GM18867 (cell line): Measurements from ENCODE around the gene PHOX2A.
"Not testable (repeated sequence)": the region's sequence is repeated elsewhere in the genome, so short reads cannot be mapped to it uniquely, and the experiment has no call there.

Experiments used
- ATAC-seq: cut with Tn5 transposase; IDR thresholded peaks from one replicate; pipeline ENCODE4 v1.9.1; 2021; ENCODE audit warnings: mild to moderate bottlenecking, moderate library complexity; ENCODE audit not compliant: unreplicated experiment

PHOX2A gene

DNA sequence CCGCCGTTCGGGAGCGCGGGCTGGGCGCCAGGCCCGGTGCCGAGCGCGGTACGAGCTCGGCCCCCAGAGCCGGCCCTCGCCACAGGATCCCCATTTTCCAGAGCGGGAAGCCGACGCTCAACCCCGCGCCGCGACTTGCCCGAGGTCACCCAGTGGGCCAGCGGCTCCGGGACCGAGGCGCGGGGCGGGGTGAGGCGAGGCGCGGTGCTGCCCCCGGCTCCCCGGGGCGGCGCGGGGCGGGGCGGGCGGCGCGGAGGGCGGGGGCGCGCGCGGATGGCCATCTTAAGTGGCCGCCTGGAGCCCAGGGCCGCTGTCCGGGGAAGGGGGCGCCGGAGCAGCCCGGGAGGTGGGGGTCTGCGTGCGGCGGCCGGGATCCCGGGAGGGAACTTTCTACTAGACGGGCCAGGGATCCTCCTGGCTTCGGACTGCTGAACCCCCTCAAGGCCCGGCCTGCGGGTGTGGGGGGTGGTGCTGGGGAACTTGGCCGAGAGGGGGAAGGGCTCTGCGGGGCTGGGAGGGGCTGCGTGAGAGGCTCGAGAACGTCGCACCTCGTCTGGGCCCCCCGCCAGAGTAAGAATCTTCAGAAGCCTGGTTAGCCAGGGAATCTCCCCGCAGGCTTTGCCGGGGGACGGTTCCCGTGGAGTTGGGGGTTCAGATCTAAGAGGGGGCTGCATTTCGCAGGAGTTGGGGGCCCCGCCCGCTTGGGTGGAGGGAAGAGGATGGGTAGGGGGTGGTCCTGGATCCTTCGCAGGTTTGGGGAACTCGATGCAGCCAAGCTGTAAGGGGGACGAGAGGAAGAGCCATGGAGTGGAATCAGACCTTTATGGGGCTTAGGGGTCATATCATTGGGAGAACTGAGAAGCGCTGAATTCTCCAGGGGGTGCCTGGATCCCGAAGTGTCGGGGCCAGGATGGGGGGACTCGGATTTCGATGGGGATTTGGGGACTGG, 20.1 kb downstream of the PHOX2A start:
- ATAC-seq, result peak; percentile 52

DNA sequence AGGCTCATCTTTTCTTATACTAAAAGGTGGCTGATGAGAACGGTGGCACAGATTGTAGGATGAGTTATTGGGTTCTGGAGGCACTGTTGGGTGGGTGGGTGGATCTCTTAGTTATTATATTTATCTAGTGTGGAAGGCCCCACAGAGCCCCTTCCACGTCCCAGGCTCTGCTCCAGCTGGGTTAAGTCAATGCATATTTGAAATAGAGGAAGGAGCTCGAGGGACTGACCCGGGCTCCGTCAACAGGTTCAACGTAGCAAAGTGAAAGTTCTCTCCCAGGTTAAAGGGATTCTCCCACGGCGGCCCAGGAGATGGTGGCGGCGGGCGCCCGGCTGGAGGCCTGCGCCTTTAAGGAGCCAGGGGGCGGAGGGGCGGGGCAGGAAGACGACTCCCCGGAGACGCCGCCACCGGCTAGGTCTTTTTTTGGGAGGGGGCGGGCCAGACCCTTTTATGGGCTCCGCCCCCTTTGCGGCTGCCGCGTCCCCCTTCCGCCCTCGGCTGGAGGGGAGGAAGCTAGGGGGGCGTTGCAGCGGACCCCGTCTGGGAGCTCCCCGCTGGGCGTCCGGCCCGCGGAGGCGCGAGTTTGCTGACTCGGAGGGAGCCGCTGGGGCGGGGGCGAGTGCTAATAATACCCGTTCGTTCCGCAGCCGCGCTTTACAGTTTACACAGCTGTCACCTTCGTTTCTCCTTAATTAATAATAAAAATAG, 20.9 kb downstream of the PHOX2A start:
- ATAC-seq, result peak; percentile 69

DNA sequence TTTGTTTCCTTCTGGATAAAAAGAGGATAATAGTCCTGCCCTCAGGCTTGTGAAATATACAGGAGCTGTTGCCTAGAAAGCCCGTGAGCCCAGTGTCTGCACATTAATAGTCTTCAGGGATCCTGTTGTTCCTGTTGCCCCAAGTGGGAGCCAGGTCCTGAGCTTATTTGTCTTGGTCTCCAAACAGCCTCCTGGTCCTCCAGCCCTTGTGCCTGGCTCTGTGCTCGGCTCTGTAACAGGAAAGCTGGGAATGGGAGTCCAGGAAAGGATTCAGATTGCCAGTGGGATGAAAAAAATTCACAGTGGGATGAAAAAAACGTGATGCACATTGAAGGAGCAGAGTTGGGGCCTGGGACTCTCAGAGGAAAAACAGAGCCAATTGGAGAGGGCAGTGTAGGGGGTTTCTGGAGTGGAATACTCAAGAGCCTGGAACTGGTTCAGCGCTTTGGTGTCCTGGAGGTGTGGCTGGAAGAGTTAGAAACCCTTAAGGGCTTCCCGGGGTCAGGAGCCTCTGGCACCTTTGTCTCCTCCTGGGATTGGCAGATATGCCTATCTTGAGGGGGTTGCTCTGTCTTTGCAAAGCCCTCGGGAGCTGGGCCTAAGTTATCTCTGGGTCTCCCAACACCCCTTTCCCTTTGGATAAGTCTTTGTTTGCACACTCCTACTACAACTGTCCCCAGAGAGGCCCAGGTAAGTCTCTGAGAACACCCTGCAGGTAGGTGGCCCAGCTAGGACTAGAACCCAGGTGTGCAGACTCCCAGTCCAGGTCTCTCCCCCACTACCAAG, 21.7 kb downstream of the PHOX2A start:
- ATAC-seq, result no peak

DNA sequence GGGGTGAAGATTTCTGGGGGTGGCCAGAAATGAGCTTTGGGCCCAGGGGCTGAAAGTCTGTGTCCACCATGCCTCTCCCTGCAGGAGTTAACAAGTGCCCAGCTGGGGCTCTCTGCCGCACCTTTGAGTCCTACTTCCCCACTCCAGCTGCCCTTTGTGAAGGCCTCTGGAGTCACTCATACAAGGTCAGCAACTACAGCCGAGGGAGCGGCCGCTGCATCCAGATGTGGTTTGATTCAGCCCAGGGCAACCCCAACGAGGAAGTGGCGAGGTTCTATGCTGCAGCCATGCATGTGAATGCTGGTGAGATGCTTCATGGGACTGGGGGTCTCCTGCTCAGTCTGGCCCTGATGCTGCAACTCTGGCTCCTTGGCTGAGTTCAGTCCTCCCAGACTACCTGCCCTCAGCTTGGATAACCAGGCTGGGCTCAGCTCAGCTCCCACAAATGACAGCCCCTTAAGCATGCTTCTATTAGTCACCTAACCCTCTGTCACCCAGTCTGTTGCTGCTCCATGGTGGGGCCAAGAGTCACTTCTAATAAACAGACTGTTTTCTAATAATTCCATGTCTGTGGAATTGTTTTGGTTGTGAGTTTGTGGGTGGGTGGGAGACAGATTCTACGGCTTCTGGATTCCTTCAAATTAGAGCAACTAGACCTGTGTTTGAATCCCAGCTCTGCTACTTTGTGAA, 22.4 kb downstream of the PHOX2A start:
- ATAC-seq, result no peak

DNA sequence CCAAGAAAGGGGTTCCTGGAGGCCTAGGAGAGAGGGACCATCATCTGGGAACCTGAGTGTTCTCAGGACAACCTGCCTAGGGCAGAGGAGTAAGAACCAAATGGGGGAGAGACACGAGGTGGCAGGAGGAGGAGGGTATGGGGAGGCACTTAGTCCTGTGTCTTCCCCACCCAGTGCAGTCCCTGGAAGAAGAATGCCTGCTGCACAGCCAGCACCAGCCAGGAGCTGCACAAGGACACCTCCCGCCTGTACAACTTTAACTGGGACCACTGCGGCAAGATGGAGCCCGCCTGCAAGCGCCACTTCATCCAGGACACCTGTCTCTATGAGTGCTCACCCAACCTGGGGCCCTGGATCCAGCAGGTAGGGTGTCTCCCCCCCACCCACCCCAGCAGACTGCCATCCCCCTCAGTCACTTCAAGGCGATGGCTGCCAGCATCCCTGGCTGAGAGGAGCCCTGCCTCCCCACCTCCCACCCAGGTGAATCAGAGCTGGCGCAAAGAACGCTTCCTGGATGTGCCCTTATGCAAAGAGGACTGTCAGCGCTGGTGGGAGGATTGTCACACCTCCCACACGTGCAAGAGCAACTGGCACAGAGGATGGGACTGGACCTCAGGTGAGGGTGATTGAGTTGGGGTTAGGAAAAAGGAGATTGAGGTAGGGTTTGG, 23.1 kb downstream of the PHOX2A start:
- no peak for ATAC-seq

DNA sequence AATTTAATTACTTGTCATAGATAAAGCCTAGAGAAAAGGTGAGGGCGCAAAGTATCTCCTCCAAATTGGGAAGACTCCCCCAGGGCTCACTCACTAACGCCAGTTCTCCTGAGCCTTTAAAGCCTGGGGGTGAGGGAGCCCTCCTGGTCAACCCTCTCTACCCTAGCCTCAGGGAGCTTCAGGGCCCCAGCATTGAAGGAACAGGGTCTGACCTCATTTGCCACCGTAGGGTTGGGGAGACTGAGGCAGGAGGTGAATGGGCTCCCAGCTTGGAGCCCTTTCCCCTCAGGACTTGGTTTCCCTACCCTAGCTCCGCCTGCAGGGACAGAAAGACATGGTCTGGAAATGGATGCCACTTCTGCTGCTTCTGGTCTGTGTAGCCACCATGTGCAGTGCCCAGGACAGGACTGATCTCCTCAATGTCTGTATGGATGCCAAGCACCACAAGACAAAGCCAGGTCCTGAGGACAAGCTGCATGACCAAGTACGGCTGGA, 25.7 kb downstream of the PHOX2A start:
- ATAC-seq, result no peak

DNA sequence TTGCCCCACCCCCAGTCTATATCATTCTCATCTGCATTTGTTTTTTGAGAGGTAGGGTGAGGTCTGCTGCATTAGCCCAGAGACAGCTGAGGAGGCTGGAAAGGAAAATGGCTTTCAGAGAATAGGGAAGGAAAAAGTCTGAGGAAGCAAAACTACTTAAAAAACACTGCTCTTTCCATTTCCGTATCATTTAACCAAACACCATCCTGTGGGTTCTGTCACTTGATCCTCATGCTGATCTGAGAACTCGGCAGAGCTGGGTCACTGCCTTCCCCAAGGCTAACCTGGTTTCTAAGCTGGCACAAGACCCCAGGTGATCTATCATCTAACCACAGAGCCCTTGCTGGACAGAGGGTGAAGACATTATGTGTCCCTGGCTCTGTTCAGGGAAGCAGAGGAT, 26.1 kb downstream of the PHOX2A start:
- no peak for ATAC-seq

DNA sequence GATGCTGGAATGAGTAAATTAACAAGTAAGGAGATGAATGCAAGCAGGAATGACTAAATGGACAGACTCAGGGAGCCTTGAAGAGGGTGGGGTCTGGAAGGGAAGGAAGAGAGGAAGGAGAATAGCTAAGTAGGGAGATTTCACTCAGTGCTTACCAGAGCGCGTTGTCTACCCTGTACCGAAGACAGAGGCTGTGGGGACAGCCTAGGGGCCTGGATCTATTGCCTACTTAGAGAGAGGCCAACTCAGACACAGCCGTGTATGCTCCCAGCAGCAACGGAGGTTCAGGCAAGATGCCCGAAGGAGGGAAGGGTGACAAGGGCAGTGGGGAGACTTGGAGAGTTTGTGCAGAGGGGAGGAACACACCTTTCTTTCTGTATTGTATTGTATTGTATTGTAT, 27.3 kb downstream of the PHOX2A start, which contains the start of gene FOLR2:
Gene FOLR2 (plus strand): TSS at position 157 of the 400 bp plus-strand sequence. CDS start 1,791 bp downstream, outside the sequence.
- ATAC-seq, result no peak

DNA sequence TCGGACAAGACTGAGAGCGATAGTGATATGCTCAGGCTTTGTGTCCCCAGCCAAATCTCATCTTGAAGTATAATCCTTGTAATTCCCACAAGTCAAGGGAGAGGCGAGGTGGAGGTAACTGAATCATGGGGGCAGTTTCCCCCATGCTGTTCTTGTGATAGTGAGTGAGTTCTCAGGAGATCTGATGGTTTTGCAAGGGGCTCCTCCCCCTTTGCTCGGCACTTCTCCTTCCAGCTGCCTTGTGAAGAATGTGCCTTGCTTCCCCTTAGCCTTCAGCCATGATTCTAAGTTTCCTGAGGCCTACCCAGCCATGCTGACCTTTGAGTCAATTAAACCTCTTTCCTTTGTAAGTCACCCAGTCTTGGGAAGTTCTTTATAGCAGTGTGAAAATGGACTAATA, 34.9 kb downstream of the PHOX2A start:
- no peak for ATAC-seq

DNA sequence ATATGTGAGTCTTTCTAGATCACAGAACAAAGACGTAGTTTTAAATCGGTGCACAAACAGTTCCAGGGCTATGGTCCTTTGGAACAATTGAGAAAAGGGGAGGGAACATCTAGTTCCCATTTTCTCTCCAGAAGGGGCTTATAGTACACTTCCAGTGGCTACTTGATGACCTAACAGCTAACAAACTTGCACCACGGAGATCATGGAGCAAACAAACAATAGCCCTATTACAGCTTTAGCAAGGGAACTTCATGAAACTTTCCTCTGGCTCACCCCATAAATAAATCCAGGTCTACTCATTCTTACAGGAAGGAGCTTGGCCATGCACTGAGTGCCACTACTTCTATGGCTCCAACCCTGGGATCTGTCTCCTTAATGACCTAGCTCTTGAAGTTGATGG, 35.7 kb downstream of the PHOX2A start:
- no peak for ATAC-seq

DNA sequence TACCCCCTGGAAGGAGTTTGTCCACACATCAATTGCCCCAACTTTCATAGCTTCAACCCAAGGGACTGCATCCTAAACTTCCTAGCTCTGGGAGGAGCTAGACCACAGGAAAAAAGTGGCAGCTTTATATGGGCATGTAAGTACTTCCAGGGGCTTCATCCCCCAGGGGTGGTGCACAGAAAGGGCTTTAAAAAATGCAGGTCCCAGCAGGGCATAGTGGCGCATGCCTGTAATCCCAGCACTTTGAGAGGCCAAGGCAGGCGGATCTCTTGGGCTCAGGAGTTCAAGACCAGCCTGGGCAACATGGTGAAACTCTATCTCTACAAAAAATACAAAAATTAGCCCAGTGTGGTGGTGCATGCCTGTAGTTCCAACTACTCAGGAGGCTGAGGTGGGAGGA, 37.2 kb downstream of the PHOX2A start:
- not testable (repeated sequence) for ATAC-seq

DNA sequence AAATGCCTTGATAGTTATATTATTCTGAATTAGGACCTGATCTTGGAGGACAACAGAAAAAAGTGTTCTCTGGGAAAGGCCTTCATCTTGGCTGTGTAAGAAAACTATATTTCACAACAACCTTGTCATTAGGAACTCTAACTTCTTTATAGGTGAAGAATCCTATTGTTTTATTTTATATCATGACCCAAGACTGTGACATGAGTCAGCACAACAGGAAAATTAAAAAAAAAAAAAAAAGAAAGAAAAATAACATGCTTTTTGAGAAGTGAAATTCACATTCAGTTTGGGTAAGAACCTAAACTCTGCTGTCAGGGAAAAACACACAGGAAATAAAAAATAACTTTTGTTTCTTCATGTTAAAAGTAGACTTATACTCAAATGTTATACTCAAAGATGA, 39.1 kb downstream of the PHOX2A start:
- ATAC-seq, result no peak

DNA sequence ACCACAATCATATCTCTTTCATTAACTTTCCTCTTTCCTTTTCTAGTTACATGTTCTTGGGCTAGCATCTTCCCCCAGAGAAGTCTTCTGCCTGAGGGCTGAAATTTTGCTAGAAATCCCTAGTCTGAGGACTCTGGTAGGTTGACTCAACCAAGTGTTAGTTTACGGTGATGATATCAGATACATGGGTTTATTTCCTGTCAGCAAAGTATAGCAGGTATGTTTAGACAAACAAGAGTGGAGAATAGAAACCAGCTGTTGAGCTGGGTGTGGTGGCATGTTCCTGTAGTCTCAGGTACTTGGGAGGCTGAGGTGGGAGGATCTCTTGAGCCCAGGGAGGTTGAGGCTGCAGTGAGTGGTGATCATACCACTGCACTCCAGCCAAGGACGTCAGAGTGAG, 40.8 kb downstream of the PHOX2A start:
- no peak for ATAC-seq

DNA sequence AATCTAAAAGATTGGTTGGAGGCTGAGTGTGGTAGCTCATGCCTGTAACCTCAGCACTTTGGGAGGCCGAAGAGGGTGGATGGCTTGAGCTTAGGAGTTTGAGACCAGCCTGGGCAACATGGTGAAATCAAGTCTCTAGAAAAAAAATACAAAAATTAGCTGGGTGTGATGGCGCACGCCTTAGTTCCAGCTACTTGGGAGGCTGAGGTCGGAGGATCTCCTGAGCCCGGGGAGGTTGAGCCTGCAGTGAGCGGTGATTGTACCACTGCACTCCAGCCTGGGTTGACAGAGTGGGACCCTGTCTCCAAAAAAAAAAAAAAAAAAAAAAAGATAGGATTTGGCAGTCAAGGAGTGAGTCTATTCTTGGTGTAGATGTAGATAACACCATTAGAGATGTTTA, 41.4 kb downstream of the PHOX2A start:
- no peak for ATAC-seq

DNA sequence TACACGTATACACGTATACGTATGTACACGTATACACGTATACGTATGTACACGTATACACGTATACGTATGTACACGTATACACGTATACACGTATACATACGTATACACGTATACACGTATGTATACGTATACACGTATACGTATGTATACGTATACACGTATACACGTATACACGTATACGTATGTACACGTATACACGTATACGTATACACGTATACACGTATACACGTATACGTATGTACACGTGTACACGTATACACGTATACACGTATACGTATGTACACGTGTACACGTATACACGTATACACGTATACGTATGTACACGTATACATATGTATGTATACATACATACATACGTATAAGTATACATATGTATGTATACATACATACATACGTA, 42.5 kb downstream of the PHOX2A start:
- not testable (repeated sequence) for ATAC-seq

DNA sequence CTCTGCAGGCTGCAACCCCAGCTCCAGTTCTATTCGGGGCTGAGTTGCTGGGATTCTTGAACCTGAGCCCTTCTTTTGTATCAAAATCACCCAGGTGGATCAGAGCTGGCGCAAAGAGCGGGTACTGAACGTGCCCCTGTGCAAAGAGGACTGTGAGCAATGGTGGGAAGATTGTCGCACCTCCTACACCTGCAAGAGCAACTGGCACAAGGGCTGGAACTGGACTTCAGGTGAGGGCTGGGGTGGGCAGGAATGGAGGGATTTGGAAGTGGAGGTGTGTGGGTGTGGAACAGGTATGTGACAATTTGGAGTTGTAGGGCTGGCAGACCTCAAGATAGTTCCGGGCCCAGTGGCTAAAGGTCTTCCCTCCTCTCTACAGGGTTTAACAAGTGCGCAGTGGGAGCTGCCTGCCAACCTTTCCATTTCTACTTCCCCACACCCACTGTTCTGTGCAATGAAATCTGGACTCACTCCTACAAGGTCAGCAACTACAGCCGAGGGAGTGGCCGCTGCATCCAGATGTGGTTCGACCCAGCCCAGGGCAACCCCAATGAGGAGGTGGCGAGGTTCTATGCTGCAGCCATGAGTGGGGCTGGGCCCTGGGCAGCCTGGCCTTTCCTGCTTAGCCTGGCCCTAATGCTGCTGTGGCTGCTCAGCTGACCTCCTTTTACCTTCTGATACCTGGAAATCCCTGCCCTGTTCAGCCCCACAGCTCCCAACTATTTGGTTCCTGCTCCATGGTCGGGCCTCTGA, 48.3 kb downstream of the PHOX2A start:
- ATAC-seq, result no peak

DNA sequence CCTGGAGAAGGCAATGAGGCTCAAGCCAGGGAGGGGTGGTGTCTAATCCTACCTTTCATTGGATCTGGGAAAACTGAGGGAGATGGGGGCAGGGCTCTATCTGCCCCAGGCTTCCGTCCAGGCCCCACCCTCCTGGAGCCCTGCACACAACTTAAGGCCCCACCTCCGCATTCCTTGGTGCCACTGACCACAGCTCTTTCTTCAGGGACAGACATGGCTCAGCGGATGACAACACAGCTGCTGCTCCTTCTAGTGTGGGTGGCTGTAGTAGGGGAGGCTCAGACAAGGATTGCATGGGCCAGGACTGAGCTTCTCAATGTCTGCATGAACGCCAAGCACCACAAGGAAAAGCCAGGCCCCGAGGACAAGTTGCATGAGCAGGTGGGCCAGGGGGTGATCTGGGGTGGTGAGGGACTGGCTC, 52.0 kb downstream of the PHOX2A start, which contains the start of gene FOLR1:
Gene FOLR1 (plus strand): TSS at position 180 of the 421 bp plus-strand sequence. CDS start 34 bp downstream, at position 214.
- no peak for ATAC-seq

DNA sequence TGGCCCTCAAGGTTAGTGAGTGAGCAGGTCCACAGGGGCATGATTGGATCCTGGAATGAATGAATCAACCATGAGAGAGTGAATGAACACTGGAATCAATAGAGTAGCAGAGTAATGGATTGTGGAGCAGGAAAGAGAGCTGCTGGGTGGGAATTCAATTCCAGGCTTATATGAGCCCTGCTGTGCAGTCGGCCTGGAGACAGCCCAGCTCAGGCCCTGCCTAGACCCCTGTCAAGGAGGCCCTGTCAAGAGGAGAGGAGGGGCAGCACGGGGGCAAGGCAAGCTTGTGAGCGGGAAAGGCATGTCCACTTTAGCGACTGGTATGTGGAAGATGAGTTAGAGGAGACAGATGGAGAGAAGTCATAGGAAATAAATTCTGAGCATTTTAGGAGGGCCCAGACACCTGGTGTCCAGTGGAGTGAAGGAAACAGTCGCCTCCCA, 53.3 kb downstream of the PHOX2A start:
- no peak for ATAC-seq
